Measurements from ENCODE around the gene TRIO. TPM values are rescaled to one million over a fixed set of nuclear protein-coding genes. Genes with fewer than 3 reads are reported as not detected.

The TRIO gene
- total RNA-seq, 2 experiments from 2014 or later, result 5.7 to 15.7 TPM

DNA sequence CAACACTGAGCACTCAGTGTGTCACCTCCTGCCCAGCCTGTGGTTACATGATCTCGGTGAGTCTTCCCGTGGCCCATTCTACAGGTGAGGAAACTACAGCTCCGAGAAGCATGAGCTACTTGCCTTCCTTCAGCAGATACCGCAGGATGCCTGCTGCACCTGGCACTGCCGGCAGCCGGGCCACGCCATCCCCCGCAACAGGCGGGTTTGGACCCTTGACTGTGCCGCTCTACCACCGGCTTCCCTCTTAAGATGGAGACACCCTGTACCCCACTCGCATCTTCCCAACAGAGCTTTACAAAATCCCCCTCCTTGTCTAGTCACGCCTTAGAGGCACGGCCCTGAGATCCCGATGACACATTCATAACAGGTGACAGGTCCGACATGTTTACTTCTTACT is 363.5 kb downstream of the TRIO start:
- Mint-ChIP-seq H3K27me3 (no peaks in the 10 kb centered on the region), H3K4me1 (no peaks in the 10 kb centered on the region), H3K36me3 (no peaks in the 10 kb centered on the region), H3K9me3 (ENCODE audit: low read depth) (no peaks in the 10 kb centered on the region), H3K27ac (no peak overlapping the region), H3K4me3 (no peak overlapping the region)
- DNase-seq (no peak), ATAC-seq (no peak)
- CTCF ChIA-PET, result no interaction called here

GRCh38 chr5:14507156-14507941 is 364.2 kb downstream of the TRIO start:
- Mint-ChIP-seq H3K4me1 (no peaks in the 10 kb centered on the region), H3K9me3 (ENCODE audit: low read depth) (no peaks in the 10 kb centered on the region), H3K27me3 (no peaks in the 10 kb centered on the region), H3K4me3 (no peak overlapping the region), H3K27ac (no peak overlapping the region), H3K36me3 (no peaks in the 10 kb centered on the region)
- ATAC-seq, result no peak
- CTCF ChIA-PET, result no interaction called here
- DNase-seq, result no peak

DNA sequence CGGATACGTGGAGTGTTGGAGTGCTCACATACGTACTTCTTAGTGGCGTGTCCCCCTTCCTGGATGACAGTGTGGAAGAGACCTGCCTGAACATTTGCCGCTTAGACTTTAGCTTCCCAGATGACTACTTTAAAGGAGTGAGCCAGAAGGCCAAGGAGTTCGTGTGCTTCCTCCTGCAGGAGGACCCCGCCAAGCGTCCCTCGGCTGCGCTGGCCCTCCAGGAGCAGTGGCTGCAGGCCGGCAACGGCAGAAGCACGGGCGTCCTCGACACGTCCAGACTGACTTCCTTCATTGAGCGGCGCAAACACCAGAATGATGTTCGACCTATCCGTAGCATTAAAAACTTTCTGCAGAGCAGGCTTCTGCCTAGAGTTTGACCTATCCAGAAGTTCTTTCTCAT is 364.9 kb downstream of the TRIO start:
- CTCF ChIA-PET, result no interaction called here
- Mint-ChIP-seq H3K36me3 (no peaks in the 10 kb centered on the region), H3K4me1 (no peaks in the 10 kb centered on the region), H3K27me3 (no peaks in the 10 kb centered on the region), H3K9me3 (ENCODE audit: low read depth) (no peaks in the 10 kb centered on the region), H3K4me3 (no peak overlapping the region), H3K27ac (no peak overlapping the region)
- ATAC-seq (no peak), DNase-seq (no peak)

DNA sequence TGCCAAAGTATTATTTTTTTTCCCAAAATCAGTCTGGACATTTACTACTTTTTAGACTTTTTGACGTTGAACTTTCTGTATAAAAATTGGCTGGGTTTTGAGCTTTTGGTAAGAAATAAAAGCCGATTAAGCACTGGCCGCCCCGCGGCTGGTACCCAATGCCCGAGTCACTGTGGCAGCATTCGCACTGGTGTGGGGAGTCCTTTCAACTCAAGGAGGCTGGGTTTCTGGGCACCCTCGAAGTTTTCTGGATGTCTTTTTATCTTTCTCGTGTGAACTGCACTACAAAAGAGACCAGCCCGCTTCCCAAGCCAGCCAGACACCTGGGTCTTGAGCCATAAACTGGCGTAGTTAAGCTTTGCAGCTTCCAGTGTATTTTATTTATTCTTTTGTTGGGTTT is 366.4 kb downstream of the TRIO start:
- DNase-seq, result no peak
- peaks cover 3% of the 10 kb centered on the region for H3K27me3 Mint-ChIP-seq
- no peaks in the 10 kb centered on the region for H3K9me3 Mint-ChIP-seq (ENCODE audit: low read depth)
- H3K4me3 Mint-ChIP-seq, result no peak overlapping the region
- no peak overlapping the region for H3K27ac Mint-ChIP-seq
- H3K4me1 Mint-ChIP-seq, result no peaks in the 10 kb centered on the region
- no peak for ATAC-seq
- CTCF ChIA-PET, result no interaction called here
- no peaks in the 10 kb centered on the region for H3K36me3 Mint-ChIP-seq

DNA sequence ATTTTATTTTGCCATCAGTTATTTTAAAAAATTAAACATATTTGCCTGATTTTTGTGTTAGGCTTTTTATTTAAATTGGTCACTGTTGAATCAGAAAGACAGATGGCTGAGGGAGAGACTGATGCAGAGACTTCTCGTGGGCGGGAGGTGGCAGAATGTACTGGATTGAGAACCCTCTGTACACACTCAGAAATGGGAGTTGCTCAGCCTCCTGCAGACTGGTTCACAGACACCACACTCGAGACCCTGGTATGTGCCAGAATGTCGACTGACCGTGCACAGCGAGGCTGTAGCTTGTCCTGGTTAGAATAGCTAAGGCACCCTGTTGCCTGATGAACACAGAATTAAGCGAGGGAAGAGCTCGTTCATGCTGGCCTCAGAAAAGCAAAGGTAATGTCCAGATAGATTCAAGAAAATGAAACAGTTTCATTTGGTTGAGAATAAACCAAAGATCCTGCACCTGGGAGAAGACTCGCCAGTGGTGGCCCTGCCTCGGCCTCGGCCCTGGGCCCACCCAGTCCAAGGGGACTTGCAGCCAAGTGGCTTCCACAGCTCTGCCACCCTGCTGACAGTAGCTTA is 367.1 kb downstream of the TRIO start:
- H3K27ac Mint-ChIP-seq, result no peak overlapping the region
- ATAC-seq (no peak), DNase-seq (no peak)
- peaks cover 3% of the 10 kb centered on the region for H3K27me3 Mint-ChIP-seq
- no peaks in the 10 kb centered on the region for H3K9me3 Mint-ChIP-seq (ENCODE audit: low read depth)
- H3K36me3 Mint-ChIP-seq, result no peaks in the 10 kb centered on the region
- no peak overlapping the region for H3K4me3 Mint-ChIP-seq
- CTCF ChIA-PET, result no interaction called here
- no peaks in the 10 kb centered on the region for H3K4me1 Mint-ChIP-seq

DNA sequence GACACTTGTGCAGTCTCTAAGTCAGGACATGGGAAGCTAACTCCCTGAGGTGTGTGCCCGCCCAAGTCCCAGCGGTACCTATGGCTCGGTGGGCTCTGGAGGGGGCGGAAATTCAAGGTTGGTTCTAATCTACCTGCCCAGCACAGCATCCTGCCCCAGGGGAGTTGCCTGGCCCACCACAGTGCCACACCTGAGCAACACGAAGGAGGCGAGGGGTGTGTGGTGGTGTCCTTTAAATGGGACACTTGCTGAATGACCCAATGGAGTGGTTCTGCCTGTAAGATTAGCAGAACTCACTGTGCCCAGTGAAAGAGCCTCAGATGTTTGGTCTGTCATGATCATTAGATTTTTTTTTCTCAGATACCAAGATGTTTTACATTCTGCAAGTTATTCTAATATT is 367.7 kb downstream of the TRIO start:
- ATAC-seq (no peak), DNase-seq (no peak)
- CTCF ChIA-PET, result no interaction called here
- Mint-ChIP-seq H3K9me3 (ENCODE audit: low read depth) (peaks cover 5% of the 10 kb centered on the region), H3K4me3 (no peak overlapping the region), H3K4me1 (no peaks in the 10 kb centered on the region), H3K36me3 (peaks cover 3% of the 10 kb centered on the region), H3K27me3 (peaks cover 5% of the 10 kb centered on the region), H3K27ac (no peak overlapping the region)

DNA sequence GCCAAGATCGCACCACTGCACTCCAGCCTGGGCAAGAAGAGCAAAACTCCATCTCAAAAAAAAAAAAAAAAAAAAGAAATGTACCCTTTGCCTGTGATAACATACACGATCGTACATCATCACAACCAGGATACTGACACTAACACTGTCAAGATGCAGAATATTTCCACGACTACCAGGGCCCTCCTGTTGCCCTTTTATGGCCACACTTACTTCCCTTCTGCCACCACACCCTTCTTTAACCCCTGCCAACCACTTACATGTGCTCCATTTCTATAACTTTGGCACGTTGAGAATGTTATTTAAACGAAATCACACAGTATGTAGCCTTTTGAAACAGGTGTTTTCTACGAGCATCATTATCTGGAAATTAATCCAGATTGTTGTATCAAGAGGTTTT is 369.4 kb downstream of the TRIO start:
- Mint-ChIP-seq H3K27ac (no peak overlapping the region), H3K36me3 (peaks cover 3% of the 10 kb centered on the region), H3K4me1 (no peaks in the 10 kb centered on the region), H3K9me3 (ENCODE audit: low read depth) (peaks cover 11% of the 10 kb centered on the region), H3K4me3 (no peak overlapping the region), H3K27me3 (peaks cover 6% of the 10 kb centered on the region)
- DNase-seq, result no peak
- ATAC-seq, result no peak
- CTCF ChIA-PET, result no interaction called here

DNA sequence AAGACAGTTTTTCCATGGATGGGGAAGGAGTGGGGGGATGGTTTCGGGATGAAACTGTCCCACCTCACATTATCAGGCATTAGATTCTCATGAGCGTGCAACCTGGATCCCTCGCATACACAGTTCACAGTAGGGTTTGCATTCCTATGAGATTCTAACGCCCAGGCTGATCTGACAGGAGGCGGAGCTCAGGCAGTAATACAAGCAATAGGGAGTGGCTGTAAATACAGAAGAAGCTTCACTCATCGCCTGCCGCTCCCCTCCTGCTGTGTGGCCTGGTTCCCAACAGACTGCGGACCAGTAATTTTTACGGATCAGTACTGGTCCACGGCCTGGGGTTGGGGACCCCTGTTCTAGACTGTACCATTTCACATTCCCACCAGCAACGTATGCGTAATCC is 370.1 kb downstream of the TRIO start:
- H3K27ac Mint-ChIP-seq, result no peak overlapping the region
- ATAC-seq (no peak), DNase-seq (no peak)
- H3K4me3 Mint-ChIP-seq, result no peak overlapping the region
- no peaks in the 10 kb centered on the region for H3K4me1 Mint-ChIP-seq
- CTCF ChIA-PET, result no interaction called here
- peaks cover 3% of the 10 kb centered on the region for H3K36me3 Mint-ChIP-seq
- peaks cover 8% of the 10 kb centered on the region for H3K27me3 Mint-ChIP-seq
- H3K9me3 Mint-ChIP-seq (ENCODE audit: low read depth), result peaks cover 11% of the 10 kb centered on the region

- ATAC-seq (no peak), DNase-seq (no peak)
- Mint-ChIP-seq H3K4me1 (no peaks in the 10 kb centered on the region), H3K27ac (no peak overlapping the region), H3K4me3 (no peak overlapping the region), H3K9me3 (ENCODE audit: low read depth) (peaks cover 11% of the 10 kb centered on the region), H3K36me3 (peaks cover 3% of the 10 kb centered on the region), H3K27me3 (peaks cover 8% of the 10 kb centered on the region)
- CTCF ChIA-PET, result interaction anchor here (0.6 kb wide), 1 partner anchor 17 kb away, joined by 3 read pairs; no protein-coding TSS in a partner anchor
Observed at GRCh38 chr5:14516901-14517300, 373.8 kb downstream of the TRIO start.

DNA sequence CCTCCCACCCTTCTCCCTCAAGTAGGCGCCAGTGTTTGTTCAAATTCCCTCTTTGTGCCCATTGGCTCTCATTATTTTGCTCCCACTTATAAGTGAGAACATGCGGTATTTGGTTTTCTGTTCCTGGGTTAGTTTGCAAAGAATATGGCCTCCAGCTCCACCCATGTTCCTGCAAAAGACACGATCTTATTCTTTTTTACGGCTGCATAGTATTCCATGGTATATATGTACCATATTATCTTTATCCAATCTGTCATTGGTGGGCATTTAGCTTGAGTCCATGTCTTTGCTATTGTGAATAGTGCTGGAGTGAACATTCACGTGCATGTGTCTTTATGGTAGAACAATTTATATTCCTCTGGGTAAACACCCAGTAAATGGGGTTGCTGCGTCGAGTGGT is 375.5 kb downstream of the TRIO start:
- peaks cover 7% of the 10 kb centered on the region for H3K27me3 Mint-ChIP-seq
- DNase-seq (no peak), ATAC-seq (no peak)
- H3K9me3 Mint-ChIP-seq (ENCODE audit: low read depth), result peaks cover 11% of the 10 kb centered on the region
- CTCF ChIA-PET, result no interaction called here
- H3K4me1 Mint-ChIP-seq, result no peaks in the 10 kb centered on the region
- peaks cover 3% of the 10 kb centered on the region for H3K36me3 Mint-ChIP-seq
- no peak overlapping the region for H3K4me3 Mint-ChIP-seq
- no peak overlapping the region for H3K27ac Mint-ChIP-seq

DNA sequence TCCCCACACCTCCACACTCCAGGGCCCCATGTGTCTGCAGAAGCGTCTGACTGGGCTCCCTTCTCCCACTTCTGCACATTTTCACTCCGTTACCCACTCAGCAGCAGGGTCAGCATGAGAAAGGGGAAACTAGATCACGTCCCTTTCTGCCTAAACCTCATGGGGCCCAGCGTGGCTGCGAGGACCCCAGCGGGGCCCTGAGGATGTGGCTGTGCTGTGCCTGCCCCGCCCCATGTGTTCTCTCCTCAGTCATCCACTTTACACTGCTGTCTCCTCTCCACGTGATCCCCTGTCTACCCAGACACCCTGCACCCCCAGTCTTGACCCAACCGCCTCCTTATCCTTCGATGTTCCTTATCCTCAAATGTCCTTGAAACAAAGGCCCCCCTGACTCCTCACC is 378.6 kb downstream of the TRIO start:
- Mint-ChIP-seq H3K27ac (no peak overlapping the region), H3K4me1 (no peaks in the 10 kb centered on the region), H3K9me3 (ENCODE audit: low read depth) (peaks cover 3% of the 10 kb centered on the region), H3K36me3 (no peaks in the 10 kb centered on the region), H3K27me3 (peaks cover 3% of the 10 kb centered on the region), H3K4me3 (no peak overlapping the region)
- CTCF ChIA-PET, result no interaction called here
- DNase-seq (no peak), ATAC-seq (no peak)

GRCh38 chr5:14522721-14523120 is 379.6 kb downstream of the TRIO start:
- H3K4me3 Mint-ChIP-seq, result no peak overlapping the region
- H3K4me1 Mint-ChIP-seq, result no peaks in the 10 kb centered on the region
- H3K27ac Mint-ChIP-seq, result no peak overlapping the region
- CTCF ChIA-PET, result no interaction called here
- H3K36me3 Mint-ChIP-seq, result no peaks in the 10 kb centered on the region
- H3K9me3 Mint-ChIP-seq (ENCODE audit: low read depth), result no peaks in the 10 kb centered on the region
- H3K27me3 Mint-ChIP-seq, result peaks cover 1% of the 10 kb centered on the region
- ATAC-seq (no peak), DNase-seq (no peak)

DNA sequence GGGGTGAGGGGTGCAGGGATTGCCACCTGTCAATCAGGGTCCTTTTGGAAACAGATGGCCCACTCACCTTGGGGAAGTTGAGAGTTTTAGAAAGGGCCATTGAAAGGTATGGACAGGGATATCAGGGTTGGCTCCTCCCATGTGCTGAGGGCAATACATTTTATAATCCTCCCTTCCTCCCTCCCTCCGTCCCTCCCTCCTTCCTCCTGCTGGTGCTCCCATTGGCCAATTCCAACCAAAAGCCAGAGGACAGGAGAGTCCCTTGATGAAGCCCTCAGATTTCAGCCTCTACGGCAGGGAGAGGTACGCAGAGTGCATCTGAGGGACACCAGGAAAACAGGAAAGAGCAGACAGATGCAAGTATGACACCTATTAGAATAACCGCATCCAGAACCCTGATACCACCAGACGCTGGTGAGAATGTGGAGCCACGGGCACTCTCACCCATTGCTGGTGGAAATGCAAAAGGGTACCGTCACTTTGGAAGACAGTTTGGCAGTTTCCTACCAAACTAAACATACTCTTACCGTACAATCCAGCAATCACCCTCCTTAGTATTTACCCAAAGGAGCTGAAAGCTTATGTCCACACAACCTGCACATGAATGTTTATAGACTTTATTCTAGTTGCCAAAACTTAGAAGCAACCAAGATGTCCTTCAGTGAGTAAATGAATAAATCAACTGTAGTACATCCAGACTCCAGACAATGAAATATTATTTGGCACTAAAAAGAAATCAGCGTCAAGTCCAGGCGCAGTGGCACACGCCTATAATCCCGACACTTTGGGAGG is 380.3 kb downstream of the TRIO start:
- CTCF ChIA-PET, result no interaction called here

DNA sequence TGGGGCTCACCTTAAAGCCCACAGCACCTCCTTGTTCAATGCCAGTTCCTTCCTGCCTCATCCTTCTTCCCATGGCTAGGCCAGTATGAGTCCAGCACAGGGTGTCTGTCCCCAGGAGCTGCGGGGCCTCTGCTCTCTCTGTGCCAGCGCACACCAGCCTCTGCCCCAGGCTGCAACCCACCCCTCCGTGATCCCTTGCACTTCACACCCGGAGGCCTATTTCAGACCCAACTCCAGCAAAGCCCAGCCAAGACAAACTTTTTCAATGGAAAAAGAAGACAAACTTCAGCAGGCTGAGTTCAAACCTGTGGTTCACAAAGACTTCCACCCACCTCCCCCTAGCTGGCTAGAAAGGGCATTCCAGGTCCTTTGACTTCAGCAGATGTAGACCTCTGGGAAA is 382.3 kb downstream of the TRIO start:
- ATAC-seq (no peak), DNase-seq (no peak)
- CTCF ChIA-PET, result interaction anchor here (1.4 kb wide), 1 partner anchor 66 kb away, joined by 3 read pairs; no protein-coding TSS in a partner anchor
- H3K27ac Mint-ChIP-seq, result no peak overlapping the region
- no peaks in the 10 kb centered on the region for H3K9me3 Mint-ChIP-seq (ENCODE audit: low read depth)
- H3K4me3 Mint-ChIP-seq, result no peak overlapping the region
- H3K36me3 Mint-ChIP-seq, result no peaks in the 10 kb centered on the region
- no peaks in the 10 kb centered on the region for H3K27me3 Mint-ChIP-seq
- H3K4me1 Mint-ChIP-seq, result no peaks in the 10 kb centered on the region

More for the DNA sequence above, 380.3 kb downstream of the TRIO start:
- no peak overlapping the region for H3K4me3 Mint-ChIP-seq
- no peaks in the 10 kb centered on the region for H3K27me3 Mint-ChIP-seq
- no peaks in the 10 kb centered on the region for H3K36me3 Mint-ChIP-seq
- no peak overlapping the region for H3K27ac Mint-ChIP-seq
- no peaks in the 10 kb centered on the region for H3K9me3 Mint-ChIP-seq (ENCODE audit: low read depth)
- H3K4me1 Mint-ChIP-seq, result no peaks in the 10 kb centered on the region
- ATAC-seq (no peak), DNase-seq (no peak)

Data from activated CD8-positive, alpha-beta memory T cell treated with anti-CD3 and anti-CD28 coated beads, Interleukin-2, amount 10 ng/mL, durations not matched to agents 7 days and 5 days (primary cell).